NCI-H146 (cell line): ENCODE results near the gene FOSB.
"Not testable (repeated sequence)": the region's sequence is repeated elsewhere in the genome, so short reads cannot be mapped to it uniquely, and the experiment has no call there.

ENCODE experiments used
- DNase-seq: peaks from one replicate; lab custom pipeline; 2025; lab: John Stamatoyannopoulos, UW

The FOSB gene

DNA sequence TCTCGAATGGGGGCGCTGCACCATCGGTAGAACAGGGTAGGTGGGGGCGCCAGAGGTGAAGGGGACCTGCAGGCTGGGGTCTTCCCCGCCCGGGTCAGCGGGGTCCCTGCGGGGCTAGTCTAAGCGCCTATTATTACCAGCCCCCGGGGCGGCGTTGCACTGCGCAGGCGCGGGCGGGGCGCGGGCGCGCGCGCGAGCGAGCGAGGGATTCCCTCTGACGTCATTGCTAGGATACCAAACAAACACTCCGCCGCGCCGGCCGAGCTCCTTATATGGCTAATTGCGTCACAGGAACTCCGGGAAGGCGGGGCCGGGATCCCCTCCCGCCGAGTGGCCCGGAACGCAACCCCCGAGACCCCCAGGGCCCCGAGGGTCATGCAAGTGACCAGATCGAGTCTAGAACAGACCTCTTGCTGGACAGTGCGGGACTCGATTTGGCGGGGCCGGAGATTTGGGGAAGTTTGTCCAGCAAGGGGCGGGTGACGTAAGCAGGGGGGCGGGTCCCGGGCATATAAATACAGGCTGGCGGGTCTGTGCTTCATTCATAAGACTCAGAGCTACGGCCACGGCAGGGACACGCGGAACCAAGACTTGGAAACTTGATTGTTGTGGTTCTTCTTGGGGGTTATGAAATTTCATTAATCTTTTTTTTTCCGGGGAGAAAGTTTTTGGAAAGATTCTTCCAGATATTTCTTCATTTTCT is at the start of gene FOSB:
Gene FOSB (plus strand): TSS at position 541 of the 703 bp plus-strand sequence. CDS start 591 bp downstream, outside the sequence.
- DNase-seq = peak; percentile 96

DNA sequence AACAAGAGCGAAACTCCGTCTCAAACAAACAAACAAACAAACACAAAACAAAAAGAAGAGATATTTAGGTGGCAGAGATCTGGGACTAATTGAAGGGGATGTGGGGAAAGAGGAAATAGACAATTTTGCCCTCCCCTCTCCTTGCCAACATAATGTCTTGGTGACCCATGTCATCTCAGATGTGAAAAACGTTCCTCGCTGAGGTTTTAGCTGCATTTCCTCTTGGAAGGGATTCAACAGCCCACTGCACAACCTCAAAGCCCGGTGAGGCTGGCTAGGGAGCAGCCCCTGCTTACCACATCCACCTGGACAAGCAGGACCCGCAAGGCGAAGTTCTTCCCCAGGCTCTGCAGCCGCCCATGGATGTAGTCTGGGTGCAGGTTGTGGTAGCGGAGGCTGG is 49.0 kb upstream of the FOSB start:
- no peak for DNase-seq

DNA sequence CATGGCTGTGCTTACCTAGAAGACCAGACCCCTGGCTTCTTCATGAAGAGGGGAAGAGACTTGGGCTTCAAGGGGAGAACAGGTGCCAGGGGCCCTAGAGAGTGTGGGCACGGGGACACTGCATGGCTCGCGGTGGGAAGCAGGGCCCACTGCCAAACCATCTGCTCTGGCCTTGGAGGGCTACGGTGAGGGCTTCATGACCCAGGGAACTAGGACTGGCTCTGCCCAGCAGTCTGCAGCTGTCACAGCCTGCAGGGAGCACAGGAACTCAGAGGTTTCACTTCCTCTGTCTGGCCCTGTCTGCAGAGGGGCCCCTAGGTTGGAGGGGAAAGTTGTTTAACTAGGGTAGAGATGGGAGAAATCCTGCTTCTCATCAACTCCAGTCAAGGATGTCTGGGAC is 48.4 kb upstream of the FOSB start:
- DNase-seq = no peak

DNA sequence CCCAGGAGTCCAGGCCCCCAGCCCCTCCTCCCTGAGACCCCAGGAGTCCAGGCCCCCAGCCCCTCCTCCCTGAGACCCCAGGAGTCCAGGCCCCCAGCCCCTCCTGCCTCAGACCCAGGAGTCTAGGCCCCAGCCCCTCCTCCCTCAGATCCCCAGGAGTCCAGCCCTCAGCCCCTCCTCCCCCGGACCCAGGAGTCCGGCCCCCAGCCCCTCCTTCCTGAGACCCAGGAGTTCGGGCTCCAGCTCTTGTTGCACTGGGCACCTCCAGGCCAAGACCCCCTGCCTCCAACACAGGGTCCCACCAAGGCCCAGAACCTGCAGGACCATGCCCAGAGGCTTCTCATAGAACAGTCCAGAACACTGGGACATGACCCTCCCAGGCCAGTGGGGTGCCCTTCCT is 47.9 kb upstream of the FOSB start:
- DNase-seq = no peak

DNA sequence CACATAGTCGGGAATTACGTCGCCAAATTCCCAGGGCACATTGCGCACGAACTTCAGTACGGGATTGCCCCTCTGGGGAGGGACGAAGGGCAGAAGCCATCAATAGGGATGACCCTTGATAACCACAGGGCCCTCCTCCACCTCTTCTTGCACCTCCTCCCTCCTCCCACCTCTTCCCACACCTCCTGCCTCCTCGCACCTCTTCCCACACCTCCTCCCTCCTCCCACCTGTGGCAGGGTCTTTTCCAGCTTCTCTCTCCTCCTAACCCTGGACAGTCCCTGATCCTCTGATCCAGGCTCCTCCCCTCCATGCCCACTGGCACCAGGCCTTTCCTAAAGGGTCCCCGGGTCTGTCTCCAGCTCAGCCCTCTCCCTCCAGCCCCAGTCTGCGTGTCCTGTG is 47.4 kb upstream of the FOSB start:
- no peak for DNase-seq

DNA sequence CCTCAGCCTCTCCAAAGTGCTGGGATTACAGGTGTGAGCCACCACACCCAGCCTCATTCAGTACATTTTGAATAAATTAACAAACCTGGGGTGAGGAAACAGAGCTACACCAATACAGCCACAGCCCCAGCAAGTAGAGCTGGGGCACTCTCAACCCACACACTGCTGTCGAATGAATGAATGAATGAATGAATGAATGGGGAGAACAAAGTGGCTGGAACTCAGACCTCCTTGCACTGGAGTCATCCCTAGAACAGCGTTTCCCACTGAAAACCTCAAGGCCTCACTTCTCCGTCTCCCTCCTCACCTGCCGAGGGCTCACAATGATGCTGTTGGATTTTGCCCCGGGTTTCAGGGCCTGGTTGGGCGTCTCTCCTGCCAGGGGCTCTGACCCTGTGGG is 46.9 kb upstream of the FOSB start:
- no peak for DNase-seq

DNA sequence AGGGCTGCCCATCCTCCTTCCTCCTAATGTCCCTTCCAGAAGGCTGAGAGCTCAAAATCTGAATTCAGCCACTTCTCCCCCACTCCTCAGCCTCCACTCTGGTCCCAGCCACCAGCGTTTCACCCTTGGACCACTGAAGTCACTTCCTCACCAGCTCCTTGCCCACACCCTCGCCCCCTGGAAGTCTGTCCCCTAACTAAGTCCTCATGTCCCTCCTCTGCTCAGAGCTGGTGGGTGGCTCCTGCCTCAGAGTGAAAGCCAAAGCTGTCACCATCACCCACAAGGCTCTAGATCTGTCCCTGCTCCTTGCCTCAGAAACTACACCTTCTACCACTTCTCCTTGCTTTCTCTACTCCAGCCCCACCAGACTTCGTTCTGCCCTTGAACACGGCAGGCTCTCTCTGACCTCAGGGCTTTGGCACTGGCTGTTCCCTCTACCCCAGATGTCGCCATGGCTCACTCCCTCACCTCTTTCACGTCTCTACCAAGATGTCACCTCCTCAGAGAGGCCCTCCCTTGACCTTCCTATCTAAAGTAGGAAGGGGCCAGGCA is 45.8 kb upstream of the FOSB start:
- DNase-seq = no peak

DNA sequence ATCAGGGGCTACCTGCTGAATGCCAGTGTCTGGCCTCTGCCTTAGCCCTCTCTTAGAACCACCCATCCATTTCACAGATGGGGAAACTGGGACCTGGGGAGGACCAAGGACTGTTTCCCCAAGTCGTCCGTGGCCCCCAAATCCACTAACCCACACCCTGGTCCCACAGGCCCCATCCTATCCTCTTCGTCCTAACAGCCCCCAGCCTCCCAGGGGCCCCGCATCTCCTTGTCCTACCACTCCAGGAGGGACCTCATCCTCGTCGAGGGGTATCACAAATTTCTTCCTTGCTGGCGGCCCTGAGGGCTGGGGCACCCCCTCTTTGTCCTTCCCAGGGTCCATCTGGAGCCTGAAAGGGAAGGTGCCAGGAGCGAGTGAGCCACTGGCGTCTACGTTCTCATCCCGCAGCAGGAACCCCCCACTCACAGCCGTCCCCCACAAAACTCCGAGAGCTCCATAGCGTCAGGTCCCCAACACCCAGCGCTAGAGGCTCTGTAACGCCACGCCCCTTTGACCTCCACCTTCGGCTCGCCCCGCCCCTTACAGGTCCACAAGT is 44.7 kb upstream of the FOSB start:
- no peak for DNase-seq

DNA sequence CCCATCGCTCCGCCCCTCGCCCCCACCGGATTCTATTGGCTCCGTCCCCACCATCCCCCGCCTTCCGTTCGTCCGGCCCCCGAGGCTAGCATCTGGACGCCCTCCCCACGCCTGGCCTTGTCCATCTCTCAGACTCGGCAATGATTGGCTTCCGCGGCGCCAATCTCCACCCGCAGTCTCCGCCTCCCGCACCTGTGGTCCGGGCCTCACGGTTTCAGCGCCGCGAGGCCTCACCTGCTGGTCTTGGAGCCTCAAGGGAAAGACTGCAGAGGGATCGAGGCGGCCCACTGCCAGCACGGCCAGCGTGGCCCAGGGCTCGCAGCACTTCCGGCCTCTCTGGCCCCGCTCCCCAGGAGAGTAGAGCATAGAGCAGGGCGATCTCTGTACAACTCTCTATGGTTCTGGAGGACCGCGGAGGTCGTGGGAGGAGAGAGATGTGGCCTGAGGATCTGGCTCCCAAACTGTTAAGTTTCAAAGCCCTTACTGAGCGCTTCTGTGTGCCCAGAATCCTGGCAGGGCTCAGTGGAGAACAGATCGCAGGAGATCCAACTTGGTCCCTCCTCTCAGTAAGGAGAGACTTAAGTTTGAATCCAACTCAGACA is 44.1 kb upstream of the FOSB start, which contains the start of gene ERCC1:
Gene ERCC1 (minus strand): TSS at position 329 of the 602 bp plus-strand sequence. CDS start 543 bp downstream, outside the sequence.
- peak; percentile 99 for DNase-seq

DNA sequence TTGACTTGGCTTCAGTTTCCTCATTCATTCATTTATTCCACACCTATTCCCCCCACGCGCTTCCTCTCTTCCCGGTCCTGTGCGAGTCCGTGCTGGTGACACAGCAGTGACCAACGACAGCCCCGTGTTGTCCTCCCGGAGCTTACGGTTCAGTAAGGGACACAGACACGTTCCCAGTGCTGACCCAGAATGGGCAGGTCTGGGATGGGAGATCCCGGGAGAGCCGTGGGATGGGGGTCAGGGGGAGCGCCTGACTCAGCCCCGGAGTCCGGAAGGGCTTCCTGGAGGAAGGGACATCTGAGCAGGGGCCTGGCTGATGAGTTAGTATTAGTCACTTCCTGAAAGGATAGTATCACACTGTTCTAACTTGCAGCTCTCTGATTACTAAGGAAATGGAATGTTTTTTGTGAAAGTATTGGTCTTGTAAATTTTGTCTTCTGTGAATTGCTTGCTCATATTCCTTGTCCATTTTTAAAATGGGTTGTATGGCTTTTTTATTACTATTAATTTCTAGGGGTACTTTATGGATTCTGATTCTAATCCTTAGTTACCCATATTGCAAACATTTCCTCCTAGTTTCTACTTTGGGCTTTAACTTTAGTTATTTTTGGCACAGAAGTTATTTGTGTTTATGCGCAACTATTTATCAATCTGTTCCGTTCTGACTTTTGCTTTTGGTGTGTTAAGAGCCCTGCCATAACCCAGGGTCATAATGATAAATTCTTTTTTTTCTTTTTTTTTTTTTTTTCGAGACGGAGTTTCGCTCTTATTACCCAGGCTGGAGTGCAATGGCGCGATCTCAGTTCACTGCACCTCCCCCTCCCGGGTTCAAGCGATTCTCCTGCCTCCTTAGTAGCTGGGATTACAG is 43.4 kb upstream of the FOSB start:
- DNase-seq = peak; percentile 58

DNA sequence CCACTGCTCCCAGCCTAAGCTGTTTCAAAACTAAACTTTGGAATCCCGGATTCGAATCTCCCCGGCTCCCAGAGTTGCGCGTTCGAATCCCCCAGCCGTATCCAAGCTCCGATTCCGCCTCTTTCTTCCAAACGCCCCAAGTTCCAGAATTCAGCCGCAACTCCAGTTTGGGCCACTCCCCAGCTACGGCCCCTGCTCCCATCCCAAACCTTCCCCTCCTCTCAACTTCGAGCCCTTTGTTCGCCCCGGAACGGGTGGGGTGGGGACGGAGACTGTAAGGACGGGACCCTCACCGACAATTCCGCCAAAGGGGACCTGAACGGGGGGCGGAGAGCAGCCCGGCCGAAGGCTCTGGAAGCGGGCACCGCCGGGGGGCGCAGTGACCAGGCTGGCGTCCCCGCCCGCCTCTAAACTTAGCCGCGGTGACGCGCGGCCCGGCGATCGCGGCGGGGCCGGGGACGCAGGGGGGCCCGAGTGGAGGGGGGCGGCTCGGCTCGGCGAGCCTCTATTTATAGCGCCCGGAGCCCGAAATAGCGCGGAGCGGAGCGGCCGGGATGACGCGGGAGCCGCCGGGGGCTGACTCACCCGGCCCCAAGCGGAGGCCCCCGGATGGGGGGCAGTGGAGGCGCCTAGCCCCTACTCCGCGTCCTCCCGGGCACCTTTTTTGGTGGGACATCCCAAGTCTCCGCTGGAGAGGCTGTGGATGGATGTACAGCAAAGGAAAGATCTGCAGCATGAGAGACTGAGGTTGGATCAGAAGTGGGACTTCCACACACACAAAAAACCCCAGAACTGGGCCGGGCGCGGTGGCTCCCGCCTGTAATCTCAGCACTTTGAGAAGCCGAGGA is 39.2 kb upstream of the FOSB start:
- DNase-seq = no peak

DNA sequence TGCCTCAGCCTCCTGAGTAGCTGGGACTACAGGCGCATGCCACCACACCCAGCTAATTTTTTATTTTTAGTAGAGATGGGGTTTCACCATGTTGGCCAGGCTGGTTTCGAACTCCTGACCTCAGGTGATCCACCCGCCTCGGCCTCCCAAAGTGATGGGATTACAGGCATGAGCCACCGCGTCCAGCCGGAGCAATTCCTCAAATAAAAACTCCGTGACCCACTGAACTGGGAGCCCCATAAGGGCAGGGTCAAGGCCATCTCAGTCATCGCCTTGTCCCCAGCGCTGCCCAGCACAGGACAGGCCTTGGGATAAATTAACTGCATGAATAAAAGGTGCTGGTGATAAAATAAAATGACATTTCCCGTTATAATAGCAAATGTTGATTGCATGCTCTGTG is 37.9 kb upstream of the FOSB start:
- DNase-seq = not testable (repeated sequence)

DNA sequence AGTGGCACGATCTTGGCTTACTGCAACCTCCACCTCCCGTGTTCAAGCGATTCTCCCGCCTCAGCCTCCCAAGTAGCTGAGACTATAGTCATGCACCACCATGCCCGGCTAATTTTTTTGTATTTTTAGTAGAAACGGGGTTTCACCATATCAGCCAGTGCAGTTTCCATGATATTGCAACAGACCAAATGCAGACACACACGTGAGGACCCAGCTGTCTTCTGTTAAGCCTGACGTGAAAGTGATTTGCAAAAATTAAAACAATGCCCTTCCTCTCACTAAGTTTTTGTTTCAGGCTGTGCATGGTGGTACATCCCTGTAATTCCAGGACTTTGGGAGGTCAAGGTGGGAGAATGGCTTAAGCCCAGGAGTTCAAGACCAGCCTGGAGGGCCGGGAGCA is 36.8 kb upstream of the FOSB start:
- not testable (repeated sequence) for DNase-seq

DNA sequence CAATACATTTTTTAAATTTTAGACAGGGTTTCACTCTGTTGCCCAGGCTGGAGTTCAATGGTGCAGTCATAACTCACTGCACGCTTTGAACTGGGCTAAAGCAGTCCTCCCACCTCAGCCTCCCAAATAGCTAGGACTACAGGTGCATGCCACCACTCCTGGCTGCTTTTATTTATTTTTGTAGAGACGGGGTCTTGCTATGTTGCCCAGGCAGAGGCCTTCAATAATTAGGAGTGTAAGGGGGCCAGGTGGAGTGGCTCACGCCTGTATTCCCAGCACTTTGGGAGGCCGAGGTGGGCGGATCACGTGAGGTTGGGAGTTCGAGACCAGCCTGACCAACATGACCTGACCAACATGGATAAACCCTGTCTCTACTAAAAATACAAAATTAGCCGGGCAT is 35.3 kb upstream of the FOSB start:
- not testable (repeated sequence) for DNase-seq

DNA sequence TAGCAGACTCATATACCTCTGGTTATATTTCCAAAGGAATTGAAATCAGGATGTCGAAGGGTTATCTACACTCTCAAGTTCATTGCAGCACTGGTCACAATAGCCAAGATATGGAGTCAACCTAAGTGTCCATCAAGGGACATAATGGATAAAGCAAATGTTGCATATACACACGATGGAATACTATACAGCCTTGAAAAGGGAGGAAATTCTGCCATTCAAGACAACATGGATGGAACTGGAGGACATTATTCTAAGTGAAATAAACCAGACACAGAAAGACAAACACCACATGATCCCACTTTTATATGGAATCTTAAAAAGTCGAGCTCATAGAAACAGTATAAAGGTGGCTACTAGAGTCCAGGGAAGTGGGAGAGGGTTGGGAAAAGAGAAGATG is 30.5 kb upstream of the FOSB start:
- DNase-seq = no peak

DNA sequence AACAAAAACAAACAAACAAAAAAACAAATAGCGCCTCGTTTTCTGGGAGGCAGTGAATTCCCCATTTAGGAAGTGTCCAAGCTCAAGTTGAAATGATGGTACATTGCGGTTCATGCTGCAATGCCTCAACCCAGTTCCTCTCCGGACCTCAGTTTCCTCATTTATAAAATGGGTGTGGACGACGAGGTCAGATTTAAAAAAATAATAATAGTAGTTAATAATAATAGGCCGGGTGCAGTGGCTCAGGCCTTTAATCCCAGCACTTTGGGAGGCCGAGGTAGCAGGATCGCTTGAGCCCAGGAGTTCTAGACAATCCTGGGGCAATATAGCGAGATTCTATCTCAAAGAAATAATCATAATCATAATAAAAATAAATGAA is 28.6 kb upstream of the FOSB start:
- DNase-seq = no peak

DNA sequence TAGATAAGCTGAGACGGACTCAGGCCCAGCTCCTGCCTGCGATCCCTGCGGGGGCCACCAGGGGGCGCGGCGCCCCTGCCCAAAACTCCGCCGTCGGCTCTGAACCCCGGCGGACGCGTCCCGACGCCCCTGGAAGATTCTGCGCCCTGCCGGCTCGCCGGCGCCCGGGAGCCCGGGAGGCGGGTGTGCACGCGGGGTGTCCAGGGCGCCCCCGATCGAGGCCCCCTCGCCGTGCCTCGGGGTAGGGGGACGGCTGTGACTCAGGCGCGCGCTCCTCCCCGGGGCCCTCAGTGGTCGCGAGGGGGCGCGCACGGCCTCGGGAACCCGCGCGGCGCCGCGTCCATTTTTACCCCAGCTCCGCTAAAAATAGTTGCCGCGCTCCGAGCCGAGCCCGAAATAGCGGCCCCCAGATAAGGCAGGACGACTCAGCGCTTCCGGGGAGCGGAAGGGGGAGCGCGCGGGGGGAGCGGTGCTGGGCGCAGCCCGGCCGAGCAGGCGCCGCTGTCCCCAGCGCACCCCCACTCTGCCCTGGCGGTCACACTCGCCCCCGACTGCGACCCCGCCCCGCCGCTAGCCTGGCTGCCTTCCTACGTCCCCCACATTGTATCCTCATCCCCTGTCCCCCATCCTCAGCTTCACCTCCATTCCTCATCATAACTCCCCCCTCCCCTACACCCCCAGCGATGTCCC is 28.1 kb upstream of the FOSB start:
- peak; percentile 67 for DNase-seq

DNA sequence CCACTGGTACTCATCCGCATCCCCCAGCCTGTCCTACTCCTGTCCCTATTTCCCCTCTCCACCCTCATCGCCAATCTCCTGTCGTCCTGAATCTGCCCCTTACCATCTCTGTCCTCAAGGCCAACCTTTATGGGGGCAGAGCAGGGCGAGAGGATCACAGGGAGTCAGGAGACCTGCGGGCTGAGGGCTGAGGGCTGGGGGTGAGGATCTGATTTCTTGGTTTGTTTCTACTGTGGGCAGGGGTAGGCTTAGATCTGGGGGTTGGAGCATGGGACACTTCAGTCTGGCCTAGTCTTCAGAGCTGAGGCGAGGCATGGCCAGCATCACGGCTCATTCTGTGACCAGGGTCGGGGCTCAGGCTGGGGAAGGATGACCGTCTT is 27.5 kb upstream of the FOSB start:
- DNase-seq = no peak

DNA sequence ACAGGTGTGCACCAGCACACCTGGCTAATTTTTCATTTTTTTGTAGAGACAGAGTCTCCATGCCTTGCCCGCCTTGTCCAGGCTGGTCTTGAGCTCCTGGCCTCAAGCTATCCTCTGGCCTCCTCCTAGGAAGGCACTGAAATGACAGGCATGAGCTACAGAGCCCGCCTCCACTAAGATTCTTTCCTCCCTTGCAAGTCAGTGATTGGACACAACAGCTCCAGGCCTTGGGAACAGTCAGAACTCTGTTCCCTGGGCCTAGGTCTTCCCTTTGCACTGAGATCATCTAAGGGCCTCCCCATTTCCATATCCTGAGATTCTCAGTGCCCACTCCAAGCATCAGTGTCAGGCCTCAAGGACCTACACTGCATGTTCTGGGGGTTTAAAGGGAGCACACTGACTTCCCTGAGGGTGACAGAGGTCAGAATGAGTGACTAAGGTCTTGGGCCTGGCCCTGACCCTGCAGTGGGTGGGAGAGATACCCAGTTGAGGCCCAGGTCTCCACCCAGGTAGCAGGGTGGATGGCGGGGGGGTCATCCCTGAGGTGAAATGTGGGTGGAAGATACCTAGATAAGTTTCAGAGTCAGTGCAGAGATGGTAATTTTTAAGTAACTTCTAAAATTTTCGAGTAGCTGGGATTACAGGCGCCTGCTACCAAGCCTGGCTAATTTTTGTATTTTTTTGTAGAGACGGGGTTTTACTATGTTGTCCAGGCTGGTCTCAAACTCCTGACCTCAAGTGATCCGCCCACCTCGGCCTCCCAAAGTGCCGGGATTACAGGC is 26.7 kb upstream of the FOSB start:
- no peak for DNase-seq

DNA sequence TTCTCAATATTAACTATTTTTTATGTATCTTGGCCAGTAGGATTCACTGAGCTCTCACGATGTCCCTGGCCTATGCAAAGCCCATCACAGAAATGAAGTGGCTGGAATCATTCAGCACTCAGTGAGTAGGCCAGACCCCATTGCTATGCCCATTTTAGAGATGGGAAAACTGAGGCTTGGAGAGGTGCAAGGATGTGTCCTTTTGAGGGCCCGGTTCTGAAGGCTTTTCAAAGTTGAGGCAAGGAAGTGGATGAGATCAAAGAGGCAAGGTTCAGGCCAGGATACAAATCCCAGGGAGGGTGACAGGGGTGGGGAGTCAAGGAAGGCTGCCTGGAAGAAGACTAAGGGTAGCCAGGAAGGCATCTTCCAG is 25.4 kb upstream of the FOSB start:
- DNase-seq = no peak
